Hematopoietic multipotent progenitor cell treated with erythropoietin and hydrocortisone succinate and interleukin-3 and kit ligand, for 6 days (in vitro differentiated cells): Measurements from ENCODE around the gene HEPN1.

ENCODE experiments used
- DNase-seq: peaks from one replicate; pipeline ENCODE4 v3.0.0-alpha.2; 2015

HEPN1 gene

GRCh38 chr11:124902616-124903015, 16.4 kb upstream of the HEPN1 start:
- DNase-seq = no peak

DNA sequence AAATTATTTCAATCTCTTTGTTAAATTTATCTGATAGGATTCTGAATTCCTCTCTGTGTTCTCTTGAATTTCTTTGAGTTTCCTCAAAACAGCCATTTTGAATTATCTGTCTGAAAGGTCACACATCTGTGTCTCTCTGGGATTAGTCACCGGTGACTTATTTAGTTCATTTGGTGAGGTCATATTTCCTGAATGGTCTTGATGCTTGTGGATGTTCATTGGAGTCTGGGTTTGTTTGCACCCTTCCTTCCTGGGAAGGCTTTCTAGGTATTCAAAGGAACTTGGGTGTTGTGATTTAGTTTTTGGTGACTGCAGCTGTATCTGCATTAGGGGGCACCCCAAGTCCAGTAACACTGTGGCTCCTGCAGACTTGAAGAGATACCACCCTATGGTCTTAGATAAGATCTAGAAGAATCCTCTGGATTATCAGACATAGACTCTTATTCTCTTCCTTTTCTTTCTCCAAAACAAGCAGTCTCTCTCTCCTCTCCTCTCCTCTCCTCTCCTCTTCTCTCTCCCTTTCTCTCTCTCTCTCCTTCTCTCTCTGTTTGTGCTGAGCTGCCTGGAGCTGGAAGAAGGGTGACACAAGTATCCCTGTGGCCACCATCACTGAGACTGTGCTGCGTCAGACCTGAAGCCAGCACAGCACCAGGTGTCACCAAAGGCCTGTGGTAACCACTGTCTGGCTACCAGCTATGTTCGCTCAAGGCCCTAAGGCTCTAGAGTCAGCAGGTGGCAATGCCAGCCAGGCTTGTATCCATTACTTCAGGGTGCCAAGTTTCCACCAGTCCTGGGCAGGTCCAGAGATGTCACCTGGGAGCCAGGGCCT, 3.3 kb upstream of the HEPN1 start:
- no peak for DNase-seq

- no peak for DNase-seq
Measured at GRCh38 chr11:124916370-124916710, 2.7 kb upstream of the HEPN1 start.

GRCh38 chr11:124917115-124917637, 1.9 kb upstream of the HEPN1 start:
- DNase-seq = no peak

- DNase-seq = no peak
Measured at GRCh38 chr11:124919898-124920297, 848 bp downstream of the HEPN1 start.

GRCh38 chr11:124920356-124920755, 1.3 kb downstream of the HEPN1 start:
- DNase-seq = no peak

- DNase-seq = peak; percentile 82
Measured at GRCh38 chr11:124920870-124921609, 2.0 kb downstream of the HEPN1 start.

GRCh38 chr11:124922831-124923230, 3.8 kb downstream of the HEPN1 start:
- DNase-seq = peak; percentile 28

DNA sequence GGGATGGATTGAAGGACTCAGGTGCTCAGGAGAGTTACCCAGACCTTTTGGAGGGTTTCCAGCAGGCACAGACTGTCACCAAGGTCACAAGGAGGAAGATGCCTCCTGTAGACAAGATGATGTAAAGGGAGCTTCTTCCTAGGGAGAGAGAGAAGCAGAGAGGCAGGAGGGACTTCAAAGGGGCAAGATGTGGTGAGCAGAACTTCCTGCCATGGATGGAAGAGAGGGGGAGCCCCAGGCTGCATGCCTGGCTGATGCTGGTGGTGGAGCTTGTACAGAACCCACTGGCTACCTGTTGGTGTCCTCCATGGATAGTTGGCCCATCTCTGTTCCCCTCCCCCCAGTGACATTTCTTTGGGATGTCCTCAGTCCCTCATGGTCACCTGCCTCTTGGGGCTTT, 4.2 kb downstream of the HEPN1 start:
- DNase-seq = no peak

DNA sequence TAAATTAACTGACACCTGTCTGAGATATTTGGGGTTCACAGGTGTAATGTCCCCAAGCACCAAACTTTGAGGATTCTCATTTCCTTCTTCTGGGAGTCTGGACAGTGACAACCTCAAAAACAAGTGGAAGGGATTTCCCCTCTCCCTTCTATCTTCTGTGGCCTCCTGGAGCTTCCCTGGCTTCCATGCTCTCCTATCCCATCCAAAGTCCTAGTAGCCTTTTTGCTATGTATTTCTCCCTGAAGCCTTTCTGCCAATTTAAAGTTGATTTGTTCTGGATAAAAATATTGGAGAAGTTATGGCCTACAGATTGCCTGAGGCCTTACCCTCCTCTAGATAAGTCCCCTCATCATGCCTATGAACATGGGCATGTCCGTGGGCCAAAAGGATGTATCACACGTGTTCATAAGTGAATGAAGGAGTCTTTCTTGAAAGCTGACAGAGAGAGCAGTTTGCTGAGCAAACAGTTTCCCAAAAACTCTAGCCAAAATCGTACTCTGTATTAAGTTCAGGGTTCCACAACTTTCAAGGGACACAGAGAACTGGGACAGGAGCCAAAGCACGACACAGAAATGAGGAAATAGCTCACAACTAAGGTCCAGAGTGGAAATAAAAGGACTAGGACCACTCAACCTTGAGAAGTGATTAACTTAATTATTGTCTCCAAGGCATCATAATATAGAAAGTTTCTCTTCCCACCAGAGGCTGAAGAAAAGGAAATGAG, 10.1 kb downstream of the HEPN1 start:
- DNase-seq = no peak

- no peak for DNase-seq
Measured at GRCh38 chr11:124930799-124931198, 11.7 kb downstream of the HEPN1 start.

GRCh38 chr11:124934862-124935547, 16.0 kb downstream of the HEPN1 start:
- DNase-seq = no peak

GRCh38 chr11:124935548-124936514, 16.8 kb downstream of the HEPN1 start, which contains the start of gene HEPACAM:
Gene HEPACAM (minus strand): TSS chr11:124936047. CDS start chr11:124936006, 41 bp downstream.
- DNase-seq = no peak

GRCh38 chr11:124937336-124937935, 18.4 kb downstream of the HEPN1 start:
- no peak for DNase-seq

DNA sequence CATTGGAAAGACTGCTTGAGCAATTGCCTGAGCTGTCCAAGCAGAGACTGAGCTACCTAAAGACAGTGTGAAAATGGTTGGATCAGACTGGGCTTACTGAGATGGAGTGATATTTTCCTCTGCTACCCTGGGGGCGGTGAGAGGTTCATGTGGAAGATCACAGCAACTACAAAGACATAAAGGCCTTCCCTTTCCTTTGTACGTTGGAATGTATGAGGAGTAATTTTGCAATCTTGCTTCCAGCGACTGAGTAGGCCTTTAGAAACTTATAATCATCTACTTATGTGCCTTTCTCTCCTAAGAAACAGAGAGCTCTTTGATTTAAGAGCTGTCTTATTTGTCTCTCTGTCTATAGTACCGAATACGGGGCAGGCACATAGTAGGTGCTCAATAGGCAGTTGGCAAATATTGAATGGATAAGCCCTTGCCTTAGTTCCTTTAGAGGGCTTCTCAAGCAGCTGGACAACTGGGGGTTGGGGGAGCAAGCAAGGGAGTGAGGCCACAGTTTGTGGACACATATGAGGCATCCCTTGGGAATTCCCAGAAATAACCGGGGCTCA, 19.2 kb downstream of the HEPN1 start:
- DNase-seq = no peak

- no peak for DNase-seq
Measured at GRCh38 chr11:124938970-124939369, 19.9 kb downstream of the HEPN1 start.

DNA sequence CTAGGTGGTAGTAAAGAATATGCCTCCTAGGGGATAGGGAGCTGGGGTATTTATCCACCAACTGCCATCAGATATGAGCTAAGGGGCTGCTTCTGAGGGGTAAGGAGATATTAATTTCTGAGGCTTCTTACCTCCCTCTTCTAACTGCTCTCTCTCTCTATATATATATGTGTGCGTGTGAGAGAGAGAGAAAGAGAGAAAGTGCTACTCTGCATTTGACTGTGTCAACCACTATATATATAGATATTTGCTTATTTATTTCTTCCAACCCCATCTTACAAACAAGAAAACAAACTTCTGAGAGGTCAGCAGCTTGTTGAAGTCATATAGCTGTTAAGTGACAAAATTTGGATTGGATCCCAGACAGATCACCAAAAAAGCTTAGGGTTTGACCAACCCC, 22.7 kb downstream of the HEPN1 start:
- DNase-seq = no peak

GRCh38 chr11:124942466-124943253, 23.6 kb downstream of the HEPN1 start:
- no peak for DNase-seq

- no peak for DNase-seq
Measured at GRCh38 chr11:124943254-124943616, 24.2 kb downstream of the HEPN1 start.

DNA sequence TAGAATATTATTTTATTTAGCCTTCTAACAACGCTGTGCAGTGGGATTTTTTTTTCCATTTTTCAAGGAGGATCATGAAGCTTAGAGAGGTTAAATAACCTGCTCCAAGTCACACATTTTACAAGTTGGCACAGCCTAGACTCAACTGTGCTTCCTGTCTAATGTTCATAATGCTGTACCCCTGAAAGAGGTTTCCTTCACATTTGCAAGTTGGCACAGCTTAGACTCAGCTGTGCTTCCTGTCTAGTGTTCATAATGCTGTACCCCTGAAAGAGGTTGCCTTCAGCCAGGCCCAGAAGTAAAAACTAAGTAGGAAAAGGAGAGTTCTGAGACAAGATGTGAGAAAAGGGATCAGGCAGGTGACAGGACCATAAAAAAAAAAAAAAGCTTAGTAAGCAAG, 24.7 kb downstream of the HEPN1 start:
- no peak for DNase-seq
